NCI-H748 (cell line): ENCODE data around the gene COL20A1.
A peak's percentile ranks its signal among the peaks of the same experiment; 100 is the strongest.

Experiments
- DNase-seq: peaks from one replicate; lab custom pipeline; 2025; ENCODE audit not compliant: unreplicated experiment; lab: John Stamatoyannopoulos, UW

COL20A1 gene

DNA sequence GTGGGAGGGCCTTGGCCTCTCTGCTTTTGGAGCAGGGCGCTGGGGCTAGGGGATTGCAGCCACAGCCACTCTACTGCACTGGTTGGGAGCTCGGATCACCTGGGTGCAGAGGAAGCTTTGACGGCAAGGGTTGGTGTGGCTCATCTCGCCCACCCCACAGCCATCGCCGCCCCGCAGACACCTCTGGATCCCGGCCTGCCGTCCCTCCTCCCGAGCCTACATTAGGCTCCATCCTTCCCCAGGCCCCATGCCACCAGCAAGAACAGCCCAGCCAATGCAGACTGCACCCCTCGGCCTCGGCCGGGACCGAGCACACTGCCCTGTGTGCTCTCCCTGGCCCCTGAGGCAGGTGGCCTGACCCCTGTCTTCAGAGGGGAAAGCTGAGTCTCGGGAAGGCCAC is 32.5 kb upstream of the COL20A1 start:
- DNase-seq, result no peak

DNA sequence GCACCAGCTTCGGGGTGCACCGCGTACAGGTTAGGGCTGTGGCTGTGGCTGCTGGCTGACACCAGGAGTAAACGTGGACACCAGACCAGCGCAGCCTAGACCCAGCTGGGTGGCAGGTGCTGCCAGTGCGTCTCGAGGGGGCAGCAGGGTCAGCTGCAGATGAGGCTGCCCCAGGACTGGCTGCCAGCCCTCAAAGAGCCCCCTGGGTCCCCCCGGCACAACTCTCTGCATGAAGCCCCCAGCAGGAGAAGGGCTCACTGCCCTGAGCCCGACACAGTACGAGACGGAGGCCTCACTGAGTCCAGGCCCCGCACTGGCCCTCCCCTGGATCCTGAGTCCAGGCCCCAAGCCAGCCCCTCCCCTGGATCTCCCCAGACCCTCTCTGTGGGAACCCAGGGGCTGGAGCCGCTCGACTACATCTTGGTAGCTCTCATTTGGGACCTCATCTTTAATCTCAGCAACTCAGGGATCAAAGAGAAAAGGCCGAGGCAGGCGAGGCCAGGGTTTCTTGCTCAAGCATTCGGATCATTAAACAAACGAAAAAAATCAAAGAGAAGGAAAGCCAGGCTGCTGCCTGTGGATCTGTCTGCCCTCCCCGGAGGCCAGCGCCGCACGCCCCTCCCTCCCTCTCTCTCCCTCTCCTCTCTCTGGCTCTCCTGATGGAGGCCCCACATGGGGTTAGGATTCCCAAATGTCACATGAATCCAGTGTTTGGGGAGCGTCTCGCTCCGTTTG is 31.8 kb upstream of the COL20A1 start:
- DNase-seq, result no peak

DNA sequence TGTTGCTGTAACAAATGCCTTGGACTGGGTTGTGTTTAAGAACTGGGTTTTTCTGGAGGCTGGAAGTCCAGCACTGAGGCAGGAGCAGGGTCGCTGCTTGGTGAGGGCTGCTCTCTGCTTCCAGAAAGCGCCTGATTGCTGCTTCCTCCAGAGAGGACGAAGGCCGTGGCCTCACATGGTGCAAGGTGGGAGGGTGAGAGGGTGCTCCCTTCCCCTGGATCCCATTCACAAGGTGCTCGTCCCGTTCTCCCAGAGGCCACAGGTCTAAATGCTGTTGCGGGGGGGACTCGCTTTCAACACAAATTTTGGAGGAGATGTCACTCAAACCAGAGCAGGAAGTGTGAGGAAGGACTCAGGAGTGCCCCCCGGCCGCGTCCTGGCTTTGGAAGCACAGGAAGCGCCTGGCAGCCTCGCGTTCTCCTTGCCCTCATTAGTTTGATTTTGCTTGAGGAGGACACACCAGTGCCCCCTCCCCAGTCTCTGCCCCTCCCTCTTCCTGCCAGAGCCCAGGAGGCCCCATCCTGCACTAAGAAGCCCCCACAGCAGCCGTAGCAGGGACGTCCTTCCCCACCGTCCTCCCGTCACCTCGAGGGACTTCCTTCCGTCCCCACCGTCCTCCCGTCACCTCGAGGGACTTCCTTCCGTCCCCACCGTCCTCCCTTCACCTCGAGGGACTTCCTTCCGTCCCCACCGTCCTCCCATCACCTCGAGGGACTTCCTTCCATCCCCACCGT is 31.0 kb upstream of the COL20A1 start:
- no peak for DNase-seq

DNA sequence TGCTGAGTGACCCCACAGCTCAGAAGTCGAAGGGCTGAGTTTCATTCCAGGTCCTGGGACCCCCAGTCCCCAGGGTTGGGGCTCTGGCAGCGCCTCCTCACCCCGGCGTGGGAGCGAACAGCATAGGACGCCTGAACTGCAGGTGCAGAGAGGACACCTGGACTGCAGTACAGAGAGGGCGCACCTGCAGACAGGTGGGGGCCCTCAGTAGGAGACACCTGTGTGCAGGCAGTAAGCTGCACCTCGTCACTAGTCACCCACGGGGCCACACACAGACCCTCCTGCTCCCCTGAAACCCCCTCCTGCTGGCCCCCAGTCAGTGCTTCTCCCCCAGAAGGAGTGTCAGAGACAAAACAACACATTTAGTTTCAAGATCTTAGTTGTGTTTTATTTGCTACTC is 30.1 kb upstream of the COL20A1 start:
- DNase-seq, result no peak

DNA sequence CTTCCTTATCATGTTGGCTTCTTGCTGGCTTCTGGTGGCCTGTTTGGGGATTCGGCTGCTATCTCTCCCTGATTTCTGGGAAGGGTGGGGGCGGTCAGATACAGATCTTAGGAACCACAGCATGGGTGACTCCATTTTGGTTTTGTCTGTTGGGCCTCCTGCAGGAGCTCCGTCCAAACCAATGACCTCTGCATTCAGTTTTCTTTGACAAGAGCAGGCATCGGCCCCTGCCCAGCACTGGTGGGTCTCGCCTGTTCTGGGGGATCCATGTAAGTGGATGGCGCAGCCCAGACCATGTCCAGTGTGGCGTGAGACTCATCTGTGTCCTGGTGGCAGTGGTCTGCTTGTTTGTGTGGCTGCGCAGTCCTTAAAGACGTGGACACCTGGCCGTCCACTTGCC is 29.0 kb upstream of the COL20A1 start:
- DNase-seq, result no peak

DNA sequence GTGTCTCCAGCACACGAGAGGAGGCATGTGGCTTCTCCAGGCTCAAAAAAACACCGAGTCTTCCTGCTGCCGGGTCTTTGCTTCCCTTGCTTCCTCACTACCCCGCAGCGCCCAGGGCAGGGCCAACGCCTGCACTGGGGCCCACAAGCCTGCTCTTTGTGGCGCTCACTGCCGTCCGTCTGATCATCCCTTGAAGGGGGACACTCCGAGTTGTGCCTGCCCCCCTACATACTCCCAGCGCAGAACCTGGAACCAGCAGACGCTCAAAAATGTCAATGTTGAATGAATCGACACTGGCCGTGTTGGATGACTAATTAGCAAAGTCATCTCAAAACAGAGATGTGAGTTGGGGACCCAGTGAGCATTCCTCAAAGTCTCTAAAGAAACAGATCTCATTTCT is 28.5 kb upstream of the COL20A1 start:
- no peak for DNase-seq

DNA sequence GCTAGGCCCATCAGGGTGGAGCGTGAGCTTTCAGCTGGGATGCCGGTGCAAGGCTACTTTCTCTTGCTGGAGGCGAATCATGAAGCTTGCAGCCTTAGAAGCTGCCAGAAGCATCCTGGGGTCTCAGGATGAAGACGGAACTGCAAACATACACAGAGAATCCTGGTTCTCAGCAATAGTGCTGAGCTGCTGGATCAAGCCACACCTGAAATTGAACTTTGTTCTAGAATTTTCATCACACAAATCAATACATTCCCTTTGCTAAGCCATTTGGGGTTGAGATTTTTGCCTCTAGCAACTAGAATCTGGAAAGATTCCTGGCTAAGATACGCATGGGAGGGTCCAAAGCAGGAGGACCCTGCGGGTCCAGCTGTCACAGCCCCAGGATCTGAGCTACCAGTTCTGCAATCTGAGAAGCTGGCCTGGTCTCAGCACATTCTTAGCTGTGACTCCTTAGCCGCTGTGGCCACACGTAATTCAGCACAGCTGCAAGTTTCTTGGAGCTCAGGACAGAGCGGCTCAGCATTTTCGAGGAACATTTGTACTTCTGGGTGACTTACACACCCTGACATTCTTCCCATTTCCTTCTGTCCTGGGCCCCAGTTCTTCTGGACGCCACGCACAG is 27.0 kb upstream of the COL20A1 start:
- DNase-seq, result no peak

DNA sequence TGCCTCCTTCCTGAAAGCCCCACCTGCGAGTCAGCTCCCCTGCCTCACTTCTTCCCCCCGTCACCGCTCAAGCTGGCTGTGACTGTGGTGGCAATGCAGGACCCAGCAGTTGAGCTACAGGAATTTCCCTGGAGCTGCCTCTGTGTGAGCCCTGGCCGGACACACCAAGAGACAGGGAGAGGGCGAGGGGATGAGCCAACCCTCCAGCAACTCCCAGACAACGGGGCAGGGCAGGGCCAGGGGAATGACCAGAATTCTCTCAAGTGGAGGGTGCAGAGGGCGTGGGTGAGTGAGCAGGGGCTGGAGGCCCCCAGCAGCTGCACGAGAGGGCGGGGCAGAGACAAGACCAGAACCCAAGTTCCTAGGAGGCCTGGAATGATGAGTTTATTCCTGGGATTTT is 25.3 kb upstream of the COL20A1 start:
- DNase-seq, result no peak

DNA sequence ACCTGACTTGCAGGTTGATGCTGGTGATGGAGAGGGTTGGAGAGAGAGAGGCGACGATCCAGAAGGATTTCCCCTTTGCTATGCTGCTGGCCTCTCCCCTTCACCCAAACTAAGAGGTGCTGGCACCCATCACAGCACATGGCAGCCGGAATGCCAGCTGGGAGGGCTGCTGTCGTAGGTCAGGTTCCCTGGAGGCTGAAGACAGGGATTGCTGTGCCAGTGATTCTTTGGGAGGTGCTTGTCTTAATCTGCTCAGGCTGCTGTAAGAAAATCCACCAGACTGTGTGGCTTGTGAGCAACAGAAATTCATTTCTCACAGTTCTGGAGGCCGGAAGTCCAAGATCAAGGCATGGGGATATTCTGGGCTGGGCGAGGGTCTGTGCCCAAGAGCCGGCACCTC is 24.7 kb upstream of the COL20A1 start:
- no peak for DNase-seq

DNA sequence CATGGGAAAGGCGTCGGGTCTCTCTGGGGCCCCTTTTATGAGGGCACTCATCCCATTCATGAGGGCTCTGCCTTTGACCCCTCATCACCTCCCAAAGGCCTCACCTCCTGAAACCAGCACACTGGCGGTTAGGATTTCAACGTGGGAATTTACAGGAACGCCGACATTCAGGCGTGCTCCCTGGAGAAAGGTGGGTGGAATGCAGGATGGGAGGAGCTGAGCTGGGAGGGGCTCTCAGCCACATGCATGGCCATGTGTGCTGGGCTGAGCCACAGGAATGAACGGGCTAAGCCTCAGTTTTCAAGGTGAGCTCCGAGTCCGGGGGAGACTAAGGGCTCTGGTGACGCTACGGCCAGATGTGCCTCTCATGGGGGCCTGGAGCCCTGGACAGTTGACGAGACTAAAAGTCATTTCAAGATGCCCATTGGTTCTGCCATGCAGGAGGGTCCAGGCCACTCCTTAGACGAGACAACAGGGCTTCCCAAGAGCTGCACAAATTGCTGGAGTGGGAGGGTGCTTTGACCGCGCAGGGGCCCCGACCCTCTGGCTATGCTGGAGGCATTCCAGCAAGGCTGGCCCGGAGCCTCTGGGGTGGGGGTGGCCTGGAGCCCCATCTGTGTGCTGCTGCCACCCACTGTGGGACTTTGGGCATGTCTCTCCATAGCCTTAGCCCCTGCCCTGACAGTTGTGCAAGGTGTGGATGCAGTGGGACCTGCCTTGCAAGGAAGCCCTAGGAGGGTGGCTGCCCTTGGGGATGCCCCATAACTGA is 24.1 kb upstream of the COL20A1 start:
- DNase-seq, result no peak

DNA sequence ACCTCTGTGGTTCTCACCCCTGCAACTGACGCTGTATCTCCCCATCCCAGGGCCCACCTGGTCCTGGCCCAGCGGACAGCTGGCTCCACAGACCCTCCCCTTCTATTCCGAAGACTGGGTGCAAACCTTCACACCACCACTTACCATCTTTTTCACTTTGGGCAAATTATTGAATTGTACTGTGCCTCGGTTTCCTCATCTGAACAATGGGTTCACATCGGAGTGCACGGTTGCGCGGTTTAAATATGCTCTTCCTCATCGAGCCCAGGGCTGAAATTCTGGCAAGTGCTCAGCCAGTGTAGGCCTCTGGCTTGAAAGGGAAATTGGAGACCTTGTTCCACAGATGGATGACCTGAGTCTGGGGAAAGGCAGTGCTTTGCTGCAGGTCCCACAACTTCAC is 23.3 kb upstream of the COL20A1 start:
- DNase-seq, result no peak

DNA sequence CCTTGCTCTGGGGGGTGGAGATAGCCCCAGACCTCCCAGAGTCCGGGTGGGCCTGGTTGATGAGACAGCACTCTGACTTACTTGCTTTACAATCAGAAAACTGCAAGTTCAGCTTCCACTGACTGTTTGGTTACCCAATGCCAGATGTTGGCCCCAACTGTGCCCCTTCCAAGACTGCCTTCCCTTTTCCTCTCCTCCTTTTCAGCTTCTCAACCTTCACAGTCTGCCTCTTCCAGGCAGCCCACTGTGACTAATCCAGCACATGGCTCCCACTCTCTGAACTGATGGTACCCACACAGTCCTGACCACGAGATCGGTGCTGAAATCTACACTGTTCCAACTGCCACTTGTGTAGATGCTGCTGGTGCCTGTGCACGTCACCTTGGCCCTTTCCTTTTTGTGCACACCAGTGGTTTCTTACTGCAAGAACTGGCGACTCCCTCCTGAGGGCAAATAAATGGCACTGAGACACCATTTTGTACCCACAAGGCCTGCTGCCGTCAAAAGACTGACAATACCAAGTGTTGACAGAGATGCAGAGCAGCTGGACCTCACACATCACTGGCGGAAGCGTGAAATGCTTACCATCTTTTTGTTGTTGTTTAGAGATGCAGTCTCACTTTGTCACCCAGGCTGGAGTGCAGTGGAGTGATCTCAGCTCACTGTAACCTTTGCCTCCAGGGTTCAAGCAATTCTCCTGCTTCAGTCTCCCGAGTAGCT is 22.2 kb upstream of the COL20A1 start:
- no peak for DNase-seq

DNA sequence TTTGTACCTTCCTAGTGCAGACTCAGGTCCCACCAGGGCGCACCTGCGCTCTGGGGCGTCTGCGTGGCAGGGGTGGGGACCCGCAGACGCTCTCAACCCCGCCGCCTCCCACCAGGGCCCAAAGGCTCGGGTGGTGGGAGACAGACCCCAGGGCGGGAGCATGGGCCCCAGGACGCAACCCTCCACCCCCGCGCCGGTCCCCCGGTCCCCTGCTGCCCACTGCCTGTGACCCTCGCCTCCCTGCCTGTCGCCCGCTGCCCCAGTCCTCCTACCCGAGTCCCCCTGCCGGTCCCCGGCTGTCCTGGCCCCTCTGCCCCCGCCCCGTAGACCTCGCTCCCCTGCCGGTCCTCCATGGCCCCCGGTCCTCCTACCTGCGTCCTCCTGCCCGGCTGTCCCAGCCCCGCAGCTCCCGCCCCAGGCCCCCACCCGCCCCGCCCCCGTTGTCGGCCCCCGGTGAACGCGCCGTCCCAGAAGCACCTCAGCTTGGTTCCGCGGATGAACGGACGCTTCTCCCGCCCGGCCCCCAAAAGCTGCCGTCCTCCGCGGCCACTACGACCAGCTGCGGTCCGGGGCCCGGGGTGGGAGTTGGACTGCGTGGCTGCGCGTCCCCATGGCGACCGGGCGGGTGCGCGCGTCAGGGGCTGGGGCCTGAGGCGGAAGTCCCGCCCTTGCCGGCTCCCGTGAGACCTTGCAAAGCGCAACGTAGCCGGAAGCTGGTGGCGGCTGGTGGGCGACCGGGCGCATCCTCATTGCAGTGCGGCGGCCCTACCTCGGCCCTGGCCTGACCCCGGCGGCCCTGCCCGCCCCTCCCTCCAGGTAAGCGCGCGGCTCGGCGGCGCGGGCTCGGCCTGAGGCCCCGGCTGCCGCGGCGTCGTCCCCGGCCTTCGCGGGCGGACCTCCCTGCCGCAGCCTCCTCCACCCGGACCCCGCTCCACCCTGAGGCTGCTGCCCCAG is 20.6 kb upstream of the COL20A1 start, which contains the start of gene ARFGAP1:
TSS of gene ARFGAP1 (plus strand) at position 709 of the 954 bp plus-strand sequence. CDS start 2,768 bp downstream, outside the sequence.
- DNase-seq, result peak; percentile 90

DNA sequence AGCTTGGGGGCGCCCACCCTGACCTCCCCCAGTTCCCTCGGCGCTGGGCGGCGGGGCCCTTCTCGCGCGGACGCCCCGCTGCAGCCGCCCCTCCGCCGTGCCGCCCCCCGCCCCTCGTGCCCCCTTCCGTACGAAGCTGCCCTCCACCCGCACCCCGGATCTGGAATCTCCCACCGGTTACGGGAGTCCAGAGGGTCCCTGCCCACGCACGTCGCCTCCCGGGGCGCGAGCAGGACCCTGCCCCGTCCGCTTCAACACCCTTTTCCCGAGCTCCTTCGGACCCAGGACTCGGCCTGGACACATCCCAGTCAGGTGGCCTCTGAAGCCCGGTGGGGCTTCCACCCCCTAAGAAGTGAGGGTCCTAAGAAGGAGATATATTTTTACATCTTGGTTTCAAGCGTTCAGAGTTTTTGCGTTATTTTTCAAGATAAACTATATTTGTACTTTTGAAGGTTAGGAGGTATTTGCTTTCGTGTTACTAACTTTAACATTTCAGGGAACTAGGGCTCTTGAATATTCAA is 19.9 kb upstream of the COL20A1 start:
- no peak for DNase-seq

DNA sequence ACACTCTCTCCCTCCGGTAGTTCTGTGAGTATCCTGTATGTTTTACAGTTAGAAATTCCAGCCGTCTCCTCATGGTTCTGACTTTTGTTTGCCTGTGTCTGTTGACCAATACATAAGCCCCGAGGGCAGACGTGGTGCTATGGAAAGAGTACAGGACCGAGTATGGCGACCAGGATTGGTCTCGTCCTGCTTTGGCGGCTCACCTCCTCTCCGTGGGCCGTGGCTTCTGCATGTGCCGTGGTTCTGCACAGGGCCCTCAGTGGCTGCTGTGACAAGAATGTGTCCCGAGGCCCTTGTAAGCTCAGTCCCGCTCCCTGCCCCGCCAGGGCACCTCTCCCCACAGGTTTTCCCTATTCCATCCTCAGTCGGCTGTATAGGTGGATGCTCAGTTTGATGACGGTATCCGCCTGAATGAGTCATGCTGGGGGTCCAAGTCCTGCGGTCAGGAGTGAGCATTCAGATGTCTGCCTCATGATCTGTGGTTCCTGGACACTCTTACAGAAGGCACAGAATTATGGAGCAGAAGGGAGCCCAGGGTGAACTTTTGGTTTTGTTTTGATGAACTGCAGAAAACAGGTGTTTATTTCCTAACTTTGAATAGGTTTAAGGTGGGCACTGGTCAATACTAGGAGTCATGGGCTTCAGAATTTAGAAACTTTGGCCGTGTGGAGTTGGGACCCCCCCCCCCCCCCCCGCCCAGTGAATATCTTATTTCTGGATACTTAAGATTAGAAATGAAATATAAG is 19.2 kb upstream of the COL20A1 start:
- no peak for DNase-seq

DNA sequence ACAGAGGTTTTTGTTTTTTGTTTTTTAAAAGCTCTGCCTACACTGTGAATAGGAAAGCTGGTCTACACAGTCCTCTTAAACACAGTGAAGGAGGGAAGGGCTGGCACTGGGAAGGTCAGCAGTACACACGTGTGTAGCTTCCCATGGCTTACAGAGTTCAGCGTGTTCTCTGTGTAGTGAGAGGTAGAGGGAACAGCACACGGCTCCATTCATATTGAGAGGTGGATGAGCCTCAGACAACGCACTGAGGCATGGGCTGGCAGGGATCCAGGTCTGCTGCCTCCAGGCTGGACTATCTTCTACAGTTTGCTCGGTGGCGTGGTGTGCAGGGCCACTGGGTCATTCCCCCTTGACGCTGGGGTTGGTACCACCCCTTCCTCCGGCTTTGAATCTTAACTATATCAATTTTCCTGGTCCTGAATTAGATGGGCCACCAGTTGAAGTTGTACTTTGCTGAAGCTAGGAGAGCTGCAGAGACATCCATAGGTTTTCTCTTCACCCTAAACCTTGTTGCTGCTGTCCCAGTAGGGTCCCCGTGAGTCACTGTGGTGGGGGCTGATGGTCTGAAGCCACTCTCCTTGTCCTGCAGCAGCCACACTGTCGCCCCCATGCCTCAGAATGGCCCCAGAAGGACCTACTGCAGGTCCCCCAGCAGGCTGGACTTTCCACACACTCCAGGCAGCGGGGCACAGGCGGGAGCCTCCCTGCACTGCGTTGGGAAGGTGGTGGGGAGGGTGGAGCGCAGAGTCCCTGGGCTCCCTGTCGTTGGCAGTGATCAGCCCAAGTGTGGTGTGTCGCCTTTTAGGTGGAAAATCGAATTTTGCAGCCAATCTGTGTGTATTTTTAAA is 18.4 kb upstream of the COL20A1 start:
- DNase-seq, result no peak

DNA sequence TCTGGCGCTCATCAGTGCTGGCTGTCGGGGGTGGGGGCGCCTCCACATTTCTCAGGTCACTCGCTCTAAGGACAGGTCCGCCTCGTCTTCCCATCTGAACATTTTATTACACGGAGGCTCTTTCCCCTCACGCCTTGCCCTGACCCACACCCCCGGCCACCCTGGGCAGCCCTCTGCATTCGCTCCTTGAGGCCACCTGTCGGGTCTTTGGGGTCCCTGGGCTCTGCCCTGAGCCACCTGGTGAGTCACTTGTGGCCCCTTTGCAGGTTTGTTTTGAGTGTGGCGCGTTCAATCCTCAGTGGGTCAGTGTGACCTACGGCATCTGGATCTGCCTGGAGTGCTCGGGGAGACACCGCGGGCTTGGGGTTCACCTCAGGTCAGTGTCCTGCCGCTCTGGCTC is 17.2 kb upstream of the COL20A1 start:
- DNase-seq, result no peak

DNA sequence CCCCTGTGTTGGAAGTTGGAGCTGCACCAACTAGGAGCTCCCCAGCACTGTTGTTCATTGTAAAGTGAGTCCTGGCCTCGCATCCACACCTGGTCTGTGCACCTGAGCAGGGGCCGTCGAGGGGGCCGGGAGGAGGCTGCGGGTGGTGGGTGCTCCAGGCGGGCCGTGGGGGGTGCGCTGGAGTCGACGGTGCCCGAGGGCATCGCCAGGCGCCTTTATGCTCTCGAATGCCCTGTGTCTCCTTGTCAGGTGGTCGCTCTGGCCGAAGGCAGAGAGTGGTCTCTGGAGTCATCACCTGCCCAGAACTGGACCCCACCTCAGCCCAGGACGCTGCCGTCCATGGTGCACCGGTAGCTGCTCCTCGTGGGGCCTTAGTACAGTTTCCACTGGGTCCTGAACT is 16.0 kb upstream of the COL20A1 start:
- no peak for DNase-seq
